HG03521 (cell line): ENCODE measurements around the gene ZBTB8B.
"Not testable (repeated sequence)": the region's sequence is repeated elsewhere in the genome, so short reads cannot be mapped to it uniquely, and the experiment has no call there.

Experiments used
- ATAC-seq: cut with Tn5 transposase; IDR thresholded peaks from one replicate; pipeline ENCODE4 v1.9.1; 2021; ENCODE audit warnings: mild to moderate bottlenecking, moderate library complexity; ENCODE audit not compliant: unreplicated experiment

ZBTB8B gene

DNA sequence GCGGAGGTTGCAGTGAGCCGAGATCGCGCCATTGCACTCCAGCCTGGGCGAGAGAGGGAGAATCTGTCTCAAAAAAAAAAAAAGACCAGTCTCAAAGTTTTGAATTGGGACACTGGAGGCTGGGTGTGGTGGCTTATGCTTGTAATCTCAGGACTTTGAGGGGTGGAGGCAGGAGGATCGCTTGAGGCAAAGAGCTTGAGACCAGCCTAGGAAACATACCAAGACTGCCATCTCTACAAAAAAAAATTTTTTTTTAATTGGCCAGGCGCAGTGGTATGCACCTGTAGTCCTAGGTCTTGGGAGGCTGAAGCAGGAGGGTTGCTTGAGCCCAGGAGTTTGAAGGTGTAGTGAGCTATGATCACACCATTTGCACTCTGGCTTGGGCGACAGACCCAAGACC is 3.9 kb downstream of the ZBTB8B start:
- no peak for ATAC-seq

GRCh38 chr1:32470431-32470830 is 5.6 kb downstream of the ZBTB8B start:
- no peak for ATAC-seq

DNA sequence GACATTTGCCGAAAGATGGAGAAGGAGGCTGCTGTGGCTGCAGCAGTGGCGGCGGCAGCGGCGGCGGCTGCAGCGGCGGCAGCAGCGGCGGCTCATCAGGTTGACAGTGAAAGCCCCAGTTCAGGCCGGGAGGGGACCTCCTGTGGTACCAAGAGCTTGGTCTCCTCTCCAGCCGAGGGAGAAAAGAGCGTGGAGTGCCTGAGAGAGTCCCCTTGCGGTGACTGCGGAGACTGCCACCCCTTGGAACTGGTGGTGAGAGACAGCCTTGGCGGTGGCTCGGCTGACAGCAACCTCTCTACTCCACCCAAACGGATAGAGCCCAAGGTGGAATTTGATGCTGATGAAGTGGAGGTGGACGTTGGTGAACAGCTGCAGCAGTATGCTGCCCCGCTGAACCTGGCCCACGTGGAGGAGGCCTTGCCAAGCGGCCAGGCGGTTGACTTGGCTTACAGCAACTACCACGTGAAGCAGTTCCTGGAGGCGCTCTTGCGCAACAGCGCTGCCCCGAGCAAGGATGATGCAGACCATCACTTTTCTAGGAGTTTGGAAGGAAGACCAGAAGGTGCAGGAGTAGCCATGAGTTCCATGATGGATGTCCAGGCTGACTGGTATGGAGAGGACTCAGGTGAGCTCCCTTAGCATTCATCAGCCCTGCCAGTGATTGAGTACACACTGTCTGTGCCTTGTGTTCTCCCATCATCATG is 6.3 kb downstream of the ZBTB8B start:
- ATAC-seq, result no peak

DNA sequence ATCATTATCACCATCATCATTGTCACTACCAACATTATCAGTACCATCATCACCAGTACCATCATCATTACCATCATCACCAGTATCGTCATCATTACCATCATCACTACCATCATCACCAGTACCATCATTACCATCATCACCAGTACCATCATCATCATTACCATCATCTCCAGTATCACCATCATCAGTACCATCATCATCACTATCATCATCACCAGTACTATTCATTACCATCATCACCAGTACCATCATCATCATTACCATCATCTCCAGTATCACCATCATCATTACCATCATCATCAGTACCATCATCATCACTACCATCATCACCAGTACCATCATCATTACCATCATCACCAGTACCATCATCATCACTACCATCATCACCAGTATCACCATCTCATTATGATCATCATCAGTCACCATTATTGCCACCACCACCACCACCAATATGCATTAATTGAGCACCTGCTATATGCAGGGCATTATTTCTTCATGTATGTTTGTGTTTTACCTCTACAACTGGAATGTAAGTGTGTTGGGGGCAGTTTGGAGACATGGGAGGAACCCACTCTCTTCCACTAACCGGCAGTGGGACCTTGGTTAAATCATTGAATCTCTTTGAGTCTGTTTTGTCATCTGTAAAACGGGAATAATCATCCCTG is 7.0 kb downstream of the ZBTB8B start:
- no peak for ATAC-seq

- not testable (repeated sequence) for ATAC-seq
Measured at GRCh38 chr1:32472966-32473365, 8.1 kb downstream of the ZBTB8B start.

DNA sequence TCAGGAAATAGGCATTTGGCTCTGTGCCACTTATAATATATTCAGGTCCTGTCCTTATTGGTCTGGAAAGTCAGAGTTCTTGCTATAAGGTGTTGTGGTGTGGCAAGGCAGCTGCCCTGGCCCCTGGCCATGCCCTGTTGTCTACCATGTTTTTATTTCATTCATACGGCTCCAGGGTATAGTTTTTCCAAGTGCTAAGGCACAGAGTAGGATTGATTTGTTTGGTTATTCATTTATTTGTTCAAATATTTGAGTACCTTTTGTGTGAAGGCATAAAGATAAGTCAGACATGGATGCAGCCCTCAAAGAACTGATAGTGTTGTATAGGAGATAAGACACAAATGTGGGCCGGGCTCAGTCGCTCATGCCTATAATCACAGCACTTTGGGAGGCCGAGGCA is 10.1 kb downstream of the ZBTB8B start:
- ATAC-seq, result no peak

DNA sequence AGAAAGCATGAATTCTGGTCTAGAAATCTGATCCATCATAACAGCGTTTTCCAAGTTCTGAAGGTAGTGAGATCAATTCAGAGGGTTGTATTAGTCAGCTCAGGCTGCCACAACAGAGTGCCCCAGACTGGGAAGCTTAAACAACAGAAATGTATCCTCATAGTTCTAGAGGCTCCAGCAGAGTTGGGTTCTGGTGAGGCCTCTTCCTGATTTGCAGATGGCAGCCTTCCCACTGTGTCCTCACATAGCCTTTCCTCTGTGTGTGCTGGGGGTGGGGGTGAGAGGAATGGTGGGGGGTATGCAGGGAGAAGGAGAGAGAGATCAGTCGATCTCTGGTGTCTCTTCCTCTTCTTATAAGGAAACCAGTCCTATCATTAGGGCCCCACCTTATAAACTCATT is 15.1 kb downstream of the ZBTB8B start:
- no peak for ATAC-seq

DNA sequence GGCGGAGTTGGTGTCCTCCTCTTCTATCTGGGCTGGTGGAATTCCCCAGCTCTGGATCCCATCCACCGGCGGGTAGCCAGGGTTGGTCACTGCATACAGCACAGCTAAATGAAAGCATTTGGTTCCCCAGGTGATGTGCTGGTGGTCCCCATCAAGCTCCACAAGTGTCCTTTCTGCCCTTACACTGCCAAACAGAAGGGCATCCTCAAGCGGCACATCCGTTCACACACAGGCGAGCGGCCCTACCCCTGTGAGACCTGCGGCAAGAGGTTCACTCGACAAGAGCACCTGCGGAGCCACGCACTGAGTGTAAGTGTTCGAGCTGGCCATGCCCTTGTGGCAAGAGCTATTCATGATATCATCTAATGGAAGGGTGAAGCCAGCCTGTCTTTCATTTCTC is 15.9 kb downstream of the ZBTB8B start:
- ATAC-seq, result no peak

DNA sequence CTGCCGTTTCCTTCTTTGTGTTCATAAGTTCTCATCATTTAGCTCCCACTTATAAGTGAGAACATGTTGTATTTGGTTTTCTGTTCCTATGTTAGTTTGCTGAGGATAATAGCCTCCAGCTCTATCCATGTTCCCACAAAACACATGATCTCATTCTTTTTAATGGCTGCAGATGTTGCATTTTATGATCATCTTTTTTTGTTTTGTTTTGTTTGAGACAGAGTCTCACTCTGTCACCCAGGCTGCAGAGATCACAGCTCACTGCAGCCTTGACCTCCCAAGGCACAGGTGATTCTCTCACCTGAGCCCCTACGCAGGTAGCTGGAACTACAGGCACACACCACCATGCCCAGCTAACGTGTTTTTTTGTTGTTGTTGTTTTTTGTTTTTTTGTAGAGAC is 16.9 kb downstream of the ZBTB8B start:
- ATAC-seq, result not testable (repeated sequence)

- no peak for ATAC-seq
Measured at GRCh38 chr1:32485554-32486255, 20.8 kb downstream of the ZBTB8B start.

GRCh38 chr1:32486463-32487113 is 21.7 kb downstream of the ZBTB8B start:
- no peak for ATAC-seq

DNA sequence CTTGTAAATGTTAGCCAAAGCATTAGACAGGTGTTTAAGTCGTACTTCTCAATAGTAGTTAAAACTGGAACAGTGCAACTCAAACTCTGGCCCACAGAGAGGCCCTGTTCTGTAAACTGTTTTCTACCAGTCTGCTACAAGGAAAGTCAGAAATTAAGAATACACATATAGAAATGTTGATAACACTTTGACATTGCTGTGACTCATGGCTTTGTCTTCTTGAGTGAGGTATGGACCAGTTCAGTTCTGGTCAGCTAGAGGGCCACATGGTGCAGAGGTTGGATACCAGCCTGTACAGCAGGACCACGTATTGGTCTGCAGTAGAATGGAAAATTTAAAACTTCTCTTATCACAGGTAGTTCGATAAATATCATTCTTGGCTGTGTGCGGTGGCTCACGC is 22.3 kb downstream of the ZBTB8B start:
- no peak for ATAC-seq

DNA sequence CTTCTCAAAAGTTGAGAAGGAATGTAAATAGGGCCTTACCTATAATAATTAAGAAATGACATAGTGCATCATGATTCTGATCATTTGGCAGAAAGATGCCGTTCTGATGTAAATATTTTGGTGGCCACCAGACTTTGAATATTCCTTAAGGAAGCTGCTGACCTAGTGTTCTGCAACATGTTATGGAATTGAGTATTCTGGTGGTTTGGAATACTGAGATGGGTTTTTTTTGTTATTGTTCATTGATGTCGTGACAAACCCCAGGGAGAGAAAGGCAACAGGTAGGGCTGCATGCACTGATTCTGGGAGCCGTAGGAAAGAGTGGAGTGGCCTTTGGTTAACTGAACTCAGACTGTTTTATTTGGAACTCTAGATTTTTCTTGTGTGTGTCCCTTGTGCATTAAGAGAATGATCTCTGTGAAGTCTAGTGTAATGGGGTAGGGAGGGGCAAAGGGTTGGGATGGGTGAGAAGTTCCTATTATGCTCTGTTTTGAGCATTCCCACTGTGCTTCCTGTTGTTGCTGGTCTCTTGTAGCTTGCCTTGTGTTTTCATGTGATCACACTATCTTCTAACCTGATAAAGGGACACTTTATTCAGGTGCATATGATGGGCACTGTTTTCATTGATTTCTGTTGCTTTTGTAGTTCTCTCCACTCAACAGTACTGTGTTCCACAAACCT is 25.0 kb downstream of the ZBTB8B start:
- no peak for ATAC-seq

- ATAC-seq, result no peak
Measured at GRCh38 chr1:32491386-32491785, 26.5 kb downstream of the ZBTB8B start.

- ATAC-seq, result no peak
Measured at GRCh38 chr1:32494196-32494595, 29.3 kb downstream of the ZBTB8B start.

DNA sequence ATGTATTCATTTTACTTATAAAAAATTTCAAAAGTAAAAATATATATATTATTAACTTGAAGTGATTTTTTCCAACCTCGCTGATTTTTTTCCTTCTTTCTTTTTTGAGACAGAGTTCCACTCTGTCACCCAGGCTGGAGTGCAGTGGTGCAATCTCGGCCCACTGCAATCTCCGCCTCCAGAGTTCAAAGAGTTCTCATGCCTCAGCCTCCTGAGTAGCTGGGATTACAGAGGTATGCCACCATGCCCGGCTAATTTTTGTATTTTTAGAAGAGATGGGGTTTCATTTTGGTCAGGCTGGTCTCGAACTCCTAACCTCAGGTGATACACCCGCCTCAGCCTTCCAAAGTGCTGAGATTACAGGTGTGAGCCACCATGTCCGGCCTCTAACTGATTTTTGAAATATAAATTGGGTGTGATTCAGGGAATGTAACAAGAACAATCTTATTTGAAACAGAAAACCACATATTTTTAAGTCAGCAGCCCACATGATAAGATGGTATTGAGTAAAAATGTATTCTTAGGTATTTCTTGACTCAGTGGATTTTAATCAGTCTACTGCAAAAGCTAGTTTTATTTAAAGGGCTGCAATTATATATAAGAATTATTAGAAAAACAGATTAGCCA is 30.0 kb downstream of the ZBTB8B start:
- ATAC-seq, result no peak

DNA sequence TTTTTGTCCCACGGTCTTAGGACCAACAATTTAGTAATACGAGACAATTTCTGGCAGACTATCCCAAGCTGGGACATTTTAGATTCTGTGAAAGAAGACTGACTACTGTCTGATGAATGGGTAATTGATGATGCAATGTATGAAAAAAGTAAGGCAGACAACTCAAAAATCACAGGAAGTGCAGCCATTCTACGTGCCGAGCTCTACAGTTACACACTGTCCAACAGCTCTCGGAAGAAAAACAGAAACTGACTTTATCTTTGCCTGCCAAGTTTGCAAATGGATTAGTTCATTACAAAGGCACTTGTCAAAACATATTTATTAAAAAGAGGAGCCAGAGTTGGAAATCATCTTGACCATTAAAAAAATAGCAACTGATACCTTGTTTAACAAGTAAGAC is 31.3 kb downstream of the ZBTB8B start:
- no peak for ATAC-seq

DNA sequence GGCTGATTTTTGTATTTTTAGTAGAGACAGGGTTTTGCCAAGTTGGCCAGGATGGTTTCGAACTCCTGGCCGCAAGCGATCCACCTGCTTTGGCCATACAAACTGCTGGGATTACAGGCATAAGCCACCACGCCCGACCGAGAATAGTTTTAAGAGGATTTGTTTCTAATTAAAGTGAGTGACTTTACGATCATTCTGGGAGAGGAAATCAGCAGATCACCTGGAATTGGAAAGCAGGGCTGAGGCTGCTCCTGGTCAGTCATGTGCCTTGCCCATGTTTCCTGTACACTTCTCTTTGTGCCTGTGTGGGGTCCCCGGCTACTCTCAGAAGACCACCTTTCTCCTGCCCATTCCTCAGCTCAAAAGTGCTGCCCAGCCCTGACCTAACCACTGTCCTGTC is 33.9 kb downstream of the ZBTB8B start:
- ATAC-seq, result no peak

DNA sequence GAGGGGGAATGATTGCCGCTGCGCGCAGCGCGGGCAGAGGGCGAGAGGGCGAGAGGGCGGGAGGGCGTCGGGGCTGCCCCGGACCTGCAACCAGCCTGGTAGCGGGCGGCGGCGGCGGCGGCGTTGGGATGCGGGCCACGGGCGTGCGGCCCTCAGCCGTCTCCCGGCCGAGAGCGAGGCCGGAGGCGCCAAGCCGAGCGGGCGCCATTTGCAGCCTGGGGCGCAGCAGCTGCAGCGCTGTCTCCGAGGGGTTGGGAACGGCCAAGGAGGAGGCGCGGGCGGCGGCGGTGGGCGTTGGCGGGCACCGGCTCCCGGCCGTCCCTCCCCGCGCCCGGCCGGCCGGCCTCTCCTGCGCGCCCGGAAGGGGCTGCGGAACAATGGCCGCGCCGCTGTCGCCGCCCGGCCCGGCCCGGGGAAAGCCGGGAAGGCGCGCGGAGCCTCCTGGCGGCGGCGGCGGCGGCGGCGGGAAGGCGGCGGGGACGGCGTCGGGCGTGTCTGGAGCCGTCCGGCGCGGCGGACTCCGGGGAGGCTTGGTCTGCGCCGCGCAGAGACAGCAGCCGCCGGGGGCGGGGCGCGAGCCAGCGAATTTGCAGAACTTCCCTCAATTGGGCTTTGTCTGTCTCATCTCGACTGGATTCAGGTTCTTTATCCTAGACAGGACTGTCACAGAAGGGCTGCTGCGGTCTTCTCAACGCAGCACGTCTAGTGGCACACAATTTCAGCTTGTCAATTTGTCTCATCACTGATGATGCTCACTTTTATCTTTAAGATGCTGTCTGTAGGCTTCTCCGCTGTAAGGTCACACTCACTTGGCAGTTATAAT is 35.7 kb downstream of the ZBTB8B start:
- ATAC-seq, result no peak

- ATAC-seq, result no peak
Measured at GRCh38 chr1:32501865-32502264, 37.0 kb downstream of the ZBTB8B start.
